Tibial artery (tissue), 4 donors: Measurements from ENCODE around the gene NFIX.

Experiments
- DNase-seq, 2 donors: peaks; one replicate each; pipeline ENCODE4 v3.0.0-alpha.2; 2019
- H3K27ac ChIP-seq, 2 donors: fragments of 200-600 bp; sonication (generic) in 1 of 2; 1 replicate in 1 of 2; 2 replicates in 1 of 2; pipeline ENCODE4 v1.5.1; 2018 to 2019; ENCODE audit warnings: mild to moderate bottlenecking in 1 of 2
- H3K27me3 ChIP-seq, 2 donors: fragments of 200-600 bp; sonication (generic) in 1 of 2; one replicate each; pipeline versions ENCODE4 v1.5.1 to v1.6.0; 2016 to 2019
- H3K36me3 ChIP-seq, 3 donors: fragments of 200-600 bp; sonication (generic) in 2 of 3; one replicate each; pipeline ENCODE4 v1.5.1; 2016 to 2019; ENCODE audit warnings: mild to moderate bottlenecking in 2 of 3
- H3K4me1 ChIP-seq, 4 donors: fragments of 200-600 bp; sonication (generic) in 2 of 4; 1 replicate in 3 of 4; 2 replicates in 1 of 4; pipeline ENCODE4 v1.5.1; 2016 to 2019
- H3K4me3 ChIP-seq, 2 donors: fragments of 200-600 bp; sonication (generic) in 1 of 2; 1 replicate in 1 of 2; 2 replicates in 1 of 2; pipeline ENCODE4 v1.5.1; 2018 to 2019; ENCODE audit warnings: mild to moderate bottlenecking in 2 of 2
- H3K9me3 ChIP-seq, 3 donors: fragments of 200-600 bp; sonication (generic) in 1 of 3; one replicate each; pipeline ENCODE4 v1.5.1; 2016 to 2019
- CTCF ChIP-seq, 2 experiments: fragments of 200-600 bp in 1 of 2; fragments of 450-650 bp in 1 of 2; IDR thresholded peaks; one replicate each; pipeline ENCODE4 v1.5.1; 2017 to 2019; ENCODE audit warnings: antibody characterized with exemption in 2 of 2, mild to moderate bottlenecking in 1 of 2, moderate library complexity in 1 of 2
- intact Hi-C: fragments of 100-400 bp; cut with DNase I; formaldehyde crosslinking; loops from one replicate; pipeline ENCODE4 v1.15.0; 2023; ENCODE audit warnings: low total_unique reads

NFIX gene

GRCh38 chr19:13068085-13068846 lies 73.0 kb downstream of the NFIX start:
- intact Hi-C loops, result no loop called here
- Histone ChIP-seq H3K4me1 (peaks cover 32 to 100% (median 85%) of the 10 kb centered on the region in 4 donors), H3K27me3 (no peaks in the 10 kb centered on the region), H3K36me3 (peaks cover 0 to 6% (median 0%) of the 10 kb centered on the region in 3 donors), H3K4me3 (no peak overlapping the region), H3K9me3 (no peaks in the 10 kb centered on the region), H3K27ac (peak overlapping the region; percentile 92 to 99)
- TF ChIP-seq CTCF (IDR thresholded peaks at IDR 0.05), result no peak
- DNase-seq, result no peak

- DNase-seq, result peak in 1 of 2 donors; percentile 20
- H3K9me3 ChIP-seq, result no peaks in the 10 kb centered on the region
- intact Hi-C loops, result no loop called here
- H3K27ac ChIP-seq, result peak overlapping the region; percentile 92 to 99
- no peaks in the 10 kb centered on the region for H3K27me3 ChIP-seq
- TF ChIP-seq CTCF (IDR thresholded peaks at IDR 0.05), result no peak
- no peak overlapping the region for H3K4me3 ChIP-seq
- peaks cover 20 to 93% (median 77%) of the 10 kb centered on the region in 4 donors for H3K4me1 ChIP-seq
- H3K36me3 ChIP-seq, result peaks cover 7 to 19% (median 12%) of the 10 kb centered on the region in 3 donors
These were observed 74.4 kb downstream of the NFIX start for GRCh38 chr19:13069415-13070359.

GRCh38 chr19:13070425-13071140 lies 75.3 kb downstream of the NFIX start:
- H3K36me3 ChIP-seq, result peaks cover 12 to 24% (median 18%) of the 10 kb centered on the region in 3 donors
- no peaks in the 10 kb centered on the region for H3K27me3 ChIP-seq
- TF ChIP-seq CTCF (IDR thresholded peaks at IDR 0.05), result no peak
- intact Hi-C loops, result no loop called here
- peaks cover 11 to 87% (median 68%) of the 10 kb centered on the region in 4 donors for H3K4me1 ChIP-seq
- H3K4me3 ChIP-seq, result peak overlapping the region in 1 of 2 donors; percentile 14
- H3K27ac ChIP-seq, result peak overlapping the region; percentile 92 to 99
- no peaks in the 10 kb centered on the region for H3K9me3 ChIP-seq
- no peak for DNase-seq

- H3K27me3 ChIP-seq, result no peaks in the 10 kb centered on the region
- DNase-seq, result no peak
- TF ChIP-seq CTCF (IDR thresholded peaks at IDR 0.05), result no peak
- H3K27ac ChIP-seq, result peak overlapping the region; percentile 92 to 99
- H3K9me3 ChIP-seq, result no peaks in the 10 kb centered on the region
- intact Hi-C loops, result no loop called here
- H3K4me1 ChIP-seq, result peaks cover 3 to 87% (median 65%) of the 10 kb centered on the region in 4 donors
- H3K36me3 ChIP-seq, result peaks cover 14 to 34% (median 21%) of the 10 kb centered on the region in 3 donors
- H3K4me3 ChIP-seq, result no peak overlapping the region
These were observed 76.3 kb downstream of the NFIX start for GRCh38 chr19:13071444-13072187.
